Transverse colon (tissue), 4 donors: Measurements from ENCODE around the gene CA12.

Experiments used
- EP300 ChIP-seq: sonication (generic); formaldehyde crosslinking; IDR thresholded peaks from one replicate; pipeline ENCODE4 v1.6.1; 2017; ENCODE audit warnings: antibody characterized with exemption, low read depth
- POLR2A ChIP-seq: fragments of 450-650 bp; IDR thresholded peaks from one replicate; pipeline ENCODE4 v1.6.1; 2016; ENCODE audit warnings: antibody characterized with exemption, mild to moderate bottlenecking, moderate library complexity
- POLR2AphosphoS5 ChIP-seq, 3 donors: sonication (generic); formaldehyde crosslinking; IDR thresholded peaks; one replicate each; pipeline ENCODE4 v1.6.1; 2016; ENCODE audit warnings: antibody characterized with exemption in 3 of 3
- TF ChIP-seq, protein P1 (sequence below), 5 experiments: fragments of 200-600 bp in 3 of 5; fragments of 450-650 bp in 2 of 5; sonication (generic) in 3 of 5; IDR thresholded peaks; 1 replicate in 2 of 5; 2 replicates in 3 of 5; pipeline ENCODE4 v1.5.1; 2016 to 2017; ENCODE audit warnings: antibody characterized with exemption in 5 of 5, inconsistent platforms in 3 of 5, mild to moderate bottlenecking in 2 of 5, moderate library complexity in 1 of 5

GRCh38 chr15:63323798-63324563 is 57.7 kb downstream of the CA12 start:
- TF ChIP-seq POLR2AphosphoS5 (IDR thresholded peaks at IDR 0.05) (no peak), POLR2A (no peak), EP300 (no peak)
- TF ChIP-seq, protein P1, sequence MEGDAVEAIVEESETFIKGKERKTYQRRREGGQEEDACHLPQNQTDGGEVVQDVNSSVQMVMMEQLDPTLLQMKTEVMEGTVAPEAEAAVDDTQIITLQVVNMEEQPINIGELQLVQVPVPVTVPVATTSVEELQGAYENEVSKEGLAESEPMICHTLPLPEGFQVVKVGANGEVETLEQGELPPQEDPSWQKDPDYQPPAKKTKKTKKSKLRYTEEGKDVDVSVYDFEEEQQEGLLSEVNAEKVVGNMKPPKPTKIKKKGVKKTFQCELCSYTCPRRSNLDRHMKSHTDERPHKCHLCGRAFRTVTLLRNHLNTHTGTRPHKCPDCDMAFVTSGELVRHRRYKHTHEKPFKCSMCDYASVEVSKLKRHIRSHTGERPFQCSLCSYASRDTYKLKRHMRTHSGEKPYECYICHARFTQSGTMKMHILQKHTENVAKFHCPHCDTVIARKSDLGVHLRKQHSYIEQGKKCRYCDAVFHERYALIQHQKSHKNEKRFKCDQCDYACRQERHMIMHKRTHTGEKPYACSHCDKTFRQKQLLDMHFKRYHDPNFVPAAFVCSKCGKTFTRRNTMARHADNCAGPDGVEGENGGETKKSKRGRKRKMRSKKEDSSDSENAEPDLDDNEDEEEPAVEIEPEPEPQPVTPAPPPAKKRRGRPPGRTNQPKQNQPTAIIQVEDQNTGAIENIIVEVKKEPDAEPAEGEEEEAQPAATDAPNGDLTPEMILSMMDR (IDR thresholded peaks at IDR 0.05) = no peak
